HG03060 (cell line): ENCODE results near the gene HAUS8.
"Not testable (repeated sequence)": the region's sequence is repeated elsewhere in the genome, so short reads cannot be mapped to it uniquely, and the experiment has no call there.

ENCODE experiments used
- ATAC-seq: cut with Tn5 transposase; IDR thresholded peaks from one replicate; pipeline ENCODE4 v1.9.1; 2021; ENCODE audit warnings: low read depth, moderate number of reproducible peaks; ENCODE audit not compliant: unreplicated experiment

HAUS8 gene

GRCh38 chr19:17037966-17038500 lies 37.2 kb downstream of the HAUS8 start:
- no peak for ATAC-seq

DNA sequence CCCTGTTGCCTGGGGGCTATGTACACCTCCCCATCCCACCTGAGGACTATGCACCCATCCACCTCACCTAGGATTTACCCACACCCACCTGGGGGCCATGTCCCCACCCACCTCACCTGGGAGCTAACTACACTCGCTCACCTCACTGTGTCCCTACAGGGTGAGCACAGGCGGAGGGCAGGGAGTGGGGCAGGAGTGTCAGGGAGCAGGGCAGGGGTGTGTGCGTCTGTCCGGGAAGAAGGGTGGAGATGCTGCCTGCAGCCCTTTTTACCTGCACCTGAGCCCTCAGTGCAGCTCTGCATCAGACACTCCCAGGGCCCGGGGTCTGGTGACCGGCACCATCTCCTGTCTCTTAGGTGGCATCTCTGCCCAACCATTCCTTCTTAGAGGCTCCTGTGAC lies 38.1 kb downstream of the HAUS8 start:
- no peak for ATAC-seq

- ATAC-seq: no peak
Measured at GRCh38 chr19:17036640-17037039, 38.6 kb downstream of the HAUS8 start.

DNA sequence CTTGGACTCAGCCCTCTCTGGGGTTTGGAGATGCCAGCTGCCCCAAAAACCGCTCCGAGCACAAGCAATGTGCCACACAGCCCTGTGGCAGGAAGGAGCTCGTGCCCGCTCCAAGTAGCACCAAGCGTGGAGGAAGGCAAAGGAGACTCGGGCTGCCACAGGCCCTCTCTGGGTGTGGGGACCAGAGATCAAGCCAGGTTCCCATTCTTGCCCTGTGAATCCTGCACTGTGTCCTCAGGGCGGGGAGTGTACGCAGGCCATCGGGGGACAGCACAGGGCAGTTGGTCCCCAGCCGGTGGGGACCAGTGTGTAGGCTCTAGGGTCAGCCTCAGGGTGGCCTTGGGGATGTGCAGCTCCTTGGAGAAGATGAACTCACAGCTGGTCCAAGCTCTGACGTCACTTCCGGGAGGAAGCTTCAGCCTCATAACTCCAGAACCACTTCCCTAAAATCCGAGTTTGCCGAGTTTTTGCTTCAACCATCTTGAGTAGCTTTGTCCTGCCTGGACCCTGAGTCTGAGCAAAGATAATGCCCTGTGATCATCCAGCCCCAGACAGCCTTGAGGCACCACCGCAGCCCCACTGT lies 39.3 kb downstream of the HAUS8 start:
- no peak for ATAC-seq

DNA sequence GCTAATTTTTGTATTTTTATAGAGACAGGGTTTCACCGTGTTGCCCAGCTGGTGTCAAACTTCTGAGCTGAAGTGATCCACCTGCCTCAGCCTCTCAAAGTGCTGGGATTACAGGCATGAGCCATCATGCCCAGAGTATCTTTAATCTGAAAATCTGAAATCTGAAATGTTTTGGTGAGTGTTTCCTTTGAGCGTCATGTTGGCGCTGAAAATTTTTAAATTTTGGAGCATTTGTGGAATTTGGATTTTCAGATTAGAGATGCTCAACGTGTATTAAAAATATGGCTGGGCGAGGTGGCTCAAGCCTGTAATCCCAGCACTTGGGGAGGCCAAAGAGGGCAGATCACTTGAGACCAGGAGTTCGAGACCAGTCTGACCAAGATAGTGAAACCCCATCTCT lies 43.5 kb downstream of the HAUS8 start:
- ATAC-seq: no peak

DNA sequence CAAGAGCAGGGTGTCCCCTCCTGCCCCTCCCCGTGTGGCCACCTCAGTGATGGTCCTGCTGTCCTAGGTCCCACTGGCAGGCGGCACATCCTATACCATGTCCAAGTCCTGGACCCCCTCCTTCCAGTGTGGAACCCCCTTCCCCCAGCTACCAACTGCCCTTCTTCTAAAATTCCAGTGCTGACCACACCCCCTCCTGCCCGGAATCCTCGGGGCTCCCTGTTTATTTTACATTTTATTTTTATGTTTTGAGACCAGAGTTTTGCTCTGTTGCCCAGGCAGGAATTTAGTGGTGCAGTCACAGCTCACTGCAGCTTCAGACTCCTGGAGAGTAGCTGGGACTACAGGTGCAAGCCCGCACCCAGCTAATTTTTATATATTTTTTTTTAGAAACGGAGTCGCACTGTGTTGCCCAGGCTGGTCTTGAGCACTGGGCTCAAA lies 47.7 kb downstream of the HAUS8 start:
- ATAC-seq: no peak

DNA sequence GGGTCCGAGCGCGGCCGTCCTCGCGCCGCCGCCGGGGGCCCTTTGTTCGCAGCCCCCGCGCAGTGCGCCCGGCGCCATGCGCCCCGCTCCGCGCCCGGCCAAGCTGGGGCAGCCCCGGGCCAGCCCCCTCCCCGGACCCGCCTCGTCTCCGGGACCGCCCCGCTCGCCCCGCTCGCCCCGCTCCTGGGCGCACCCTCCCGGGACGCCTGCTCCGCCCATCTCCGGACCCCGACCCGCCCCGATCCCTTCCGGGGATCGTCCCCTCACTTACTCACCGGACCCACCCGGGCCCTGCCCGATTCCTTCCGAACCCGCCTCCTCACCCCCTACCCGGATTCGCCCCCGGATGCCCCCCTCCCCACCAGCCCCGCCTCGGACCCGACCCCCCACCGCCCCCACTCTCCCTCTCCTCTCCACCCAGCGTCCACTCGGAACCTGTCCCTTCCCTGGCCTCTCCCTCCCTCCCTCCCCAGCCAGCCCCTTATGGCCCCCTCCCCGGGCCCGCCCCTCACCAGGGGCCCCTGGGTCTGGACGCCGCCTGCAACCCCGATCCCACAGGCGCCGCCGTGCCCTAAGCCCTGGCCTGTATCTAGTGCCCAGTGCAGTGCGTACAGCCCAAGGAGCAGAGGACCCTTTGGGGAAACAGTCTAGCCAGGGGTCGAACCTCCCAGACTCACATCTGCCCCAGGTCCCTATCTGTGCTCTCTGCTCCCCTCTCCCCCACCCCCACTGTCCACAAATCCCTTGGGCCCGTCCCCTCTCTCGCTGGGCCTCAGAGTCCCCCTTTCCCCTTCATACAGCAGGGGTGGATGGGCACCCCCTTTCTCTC lies 48.3 kb downstream of the HAUS8 start, which contains the start of gene CPAMD8:
Gene CPAMD8, minus strand, starts transcription at position 105 of the 829 bp plus-strand sequence. CDS start 168 bp downstream, outside the sequence.
- no peak for ATAC-seq

DNA sequence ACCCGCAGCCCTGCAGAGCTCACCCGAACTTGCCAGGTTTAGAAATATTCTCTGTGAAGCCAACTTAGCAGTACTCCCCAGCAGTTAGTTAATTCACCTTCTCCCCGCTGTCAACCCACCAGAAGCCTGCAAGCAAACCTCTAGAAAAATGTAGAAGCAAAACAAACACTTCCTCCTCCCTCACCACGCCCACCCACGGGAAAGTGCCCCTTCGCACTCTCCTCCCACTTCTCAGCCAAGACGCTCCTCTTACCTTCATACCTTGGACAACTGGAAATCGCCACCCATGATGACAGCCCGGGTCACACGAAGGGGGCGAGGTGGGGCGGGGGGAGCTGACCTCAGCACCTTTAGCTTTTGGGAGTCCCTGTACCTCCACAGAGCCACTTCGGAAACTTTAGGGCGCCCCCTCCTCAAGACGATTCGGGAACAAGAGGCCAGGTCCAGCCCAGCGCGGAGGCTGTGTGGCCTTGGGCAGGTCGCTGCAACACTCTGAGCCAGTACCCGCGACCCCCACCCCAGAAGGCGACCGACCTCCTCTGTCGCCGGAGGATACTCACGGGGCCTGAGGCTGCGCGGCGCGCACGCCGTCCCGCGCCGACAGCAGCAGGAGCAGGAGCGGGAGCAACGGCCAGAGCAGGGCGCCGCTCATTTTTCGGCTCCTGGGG lies 49.1 kb downstream of the HAUS8 start:
- ATAC-seq: no peak

- no peak for ATAC-seq
Measured at GRCh38 chr19:17025361-17025760, 49.9 kb downstream of the HAUS8 start.

DNA sequence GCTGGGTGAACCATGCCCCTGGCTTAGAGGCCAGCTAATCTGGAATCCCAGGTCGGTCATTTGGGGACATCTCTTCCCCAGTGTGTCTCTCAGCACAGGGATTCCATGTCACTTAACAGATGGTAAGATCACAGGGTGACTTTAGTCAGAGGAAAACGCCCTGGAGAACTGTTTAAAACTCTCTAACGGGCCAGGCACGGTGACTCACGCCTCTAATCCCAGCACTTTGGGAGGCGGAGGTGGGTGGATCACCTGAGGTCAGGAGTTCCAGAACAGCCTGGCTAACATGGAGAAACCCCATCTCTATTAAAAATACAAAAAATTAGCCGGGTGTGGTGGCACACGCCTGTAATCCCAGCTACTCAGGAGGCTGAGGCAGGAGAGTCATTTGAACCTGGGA lies 50.3 kb downstream of the HAUS8 start:
- not testable (repeated sequence) for ATAC-seq

- ATAC-seq: no peak
Measured at GRCh38 chr19:17023805-17024204, 51.4 kb downstream of the HAUS8 start.

GRCh38 chr19:17022738-17023137 lies 52.5 kb downstream of the HAUS8 start:
- no peak for ATAC-seq

- no peak for ATAC-seq
Measured at GRCh38 chr19:17021793-17022590, 53.3 kb downstream of the HAUS8 start.

GRCh38 chr19:17021328-17021727 lies 53.9 kb downstream of the HAUS8 start:
- no peak for ATAC-seq

GRCh38 chr19:17020823-17021222 lies 54.4 kb downstream of the HAUS8 start:
- no peak for ATAC-seq

- ATAC-seq: no peak
Measured at GRCh38 chr19:17020385-17020784, 54.9 kb downstream of the HAUS8 start.

- not testable (repeated sequence) for ATAC-seq
Measured at GRCh38 chr19:17014212-17014861, 60.9 kb downstream of the HAUS8 start.

DNA sequence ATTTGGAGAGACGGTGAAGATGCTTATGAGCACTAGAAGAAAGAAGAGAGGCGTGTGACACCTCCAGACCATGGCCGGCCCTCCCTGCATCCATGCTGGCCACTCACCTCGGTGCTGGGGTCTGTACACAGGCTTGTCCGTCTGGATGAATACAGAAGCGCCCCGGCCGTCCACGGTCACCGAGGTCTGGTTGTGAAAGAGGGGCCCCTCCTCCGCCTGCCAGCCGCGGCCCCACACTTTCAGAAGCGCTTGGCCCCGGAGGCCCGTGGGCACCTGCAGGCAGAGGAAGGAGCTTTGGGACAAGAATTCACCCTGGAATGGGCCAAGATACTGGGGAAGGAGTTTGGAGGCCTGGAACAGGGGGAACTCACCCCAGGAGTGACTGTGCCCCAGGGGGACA lies 63.8 kb downstream of the HAUS8 start:
- ATAC-seq: no peak

GRCh38 chr19:17006579-17006978 lies 68.7 kb downstream of the HAUS8 start:
- ATAC-seq: no peak

- ATAC-seq: no peak
Measured at GRCh38 chr19:17005000-17005399, 70.3 kb downstream of the HAUS8 start.
